Thyroid gland (tissue), 4 donors: ENCODE results near the gene BANP. TPM values are rescaled to one million over a fixed set of nuclear protein-coding genes. Genes with fewer than 3 reads are reported as not detected.
"Not testable (repeated sequence)": the region's sequence is repeated elsewhere in the genome, so short reads cannot be mapped to it uniquely, and the experiment has no call there.

Experiments used
- DNase-seq, 2 donors: peaks; one replicate each; pipeline ENCODE4 v3.0.0-alpha.2; 2019
- H3K27ac ChIP-seq, 3 donors: fragments of 200-600 bp; sonication (generic); 1 replicate in 2 of 3; 2 replicates in 1 of 3; pipeline ENCODE4 v1.5.1; 2016 to 2019; ENCODE audit warnings: mild to moderate bottlenecking in 1 of 3, moderate library complexity in 1 of 3
- H3K27me3 ChIP-seq: fragments of 200-600 bp; sonication (generic); one replicate; pipeline ENCODE4 v1.5.1; 2019
- H3K36me3 ChIP-seq, 2 donors: fragments of 200-600 bp; sonication (generic); one replicate each; pipeline ENCODE4 v1.5.1; 2016 to 2019
- H3K4me1 ChIP-seq, 2 donors: fragments of 200-600 bp; sonication (generic); one replicate each; pipeline ENCODE4 v1.5.1; 2017 to 2019
- H3K4me3 ChIP-seq, 3 donors: fragments of 200-600 bp; sonication (generic); replicated peaks in 1 of 3; 1 replicate in 2 of 3; 2 replicates in 1 of 3; pipeline ENCODE4 v1.5.1; 2016; ENCODE audit warnings: mild to moderate bottlenecking in 1 of 3
- H3K9me3 ChIP-seq: fragments of 200-600 bp; sonication (generic); one replicate; pipeline ENCODE4 v1.5.1; 2017
- POLR2A ChIP-seq, 2 donors: fragments of 450-650 bp; IDR thresholded peaks; one replicate each; pipeline ENCODE4 v1.6.1; 2017; ENCODE audit warnings: antibody characterized with exemption in 2 of 2, mild to moderate bottlenecking in 2 of 2, moderate library complexity in 1 of 2
- WGBS, 2 donors: methylation state at CpG; one replicate each; pipeline ENCODE4 v1.1.5; 2017; 5-methylcytosine and 5-hydroxymethylcytosine counted together
- intact Hi-C: fragments of 100-400 bp; cut with DNase I; formaldehyde crosslinking; loops from one replicate; pipeline ENCODE4 v1.15.1; 2023
- total RNA-seq, 4 donors: library from RNA; depleted of rRNA; stranded (reverse); fragments of >200 nt; gene quantifications; one replicate each; pipeline ENCODE4 v1.2.3, GENCODE V29; 2016
- TF ChIP-seq, protein P1 (sequence below), 6 experiments: fragments of 200-600 bp in 3 of 6; fragments of 450-650 bp in 3 of 6; sonication (generic) in 3 of 6; IDR thresholded peaks; one replicate each; pipeline ENCODE4 v1.5.1; 2016 to 2019; ENCODE audit warnings: antibody characterized with exemption in 6 of 6, mild to moderate bottlenecking in 2 of 6, inconsistent platforms in 1 of 6, moderate library complexity in 1 of 6

The BANP gene
- total RNA-seq, 4 donors from 2014 or later: 22.8 to 42.7 (median 29.8) TPM

DNA sequence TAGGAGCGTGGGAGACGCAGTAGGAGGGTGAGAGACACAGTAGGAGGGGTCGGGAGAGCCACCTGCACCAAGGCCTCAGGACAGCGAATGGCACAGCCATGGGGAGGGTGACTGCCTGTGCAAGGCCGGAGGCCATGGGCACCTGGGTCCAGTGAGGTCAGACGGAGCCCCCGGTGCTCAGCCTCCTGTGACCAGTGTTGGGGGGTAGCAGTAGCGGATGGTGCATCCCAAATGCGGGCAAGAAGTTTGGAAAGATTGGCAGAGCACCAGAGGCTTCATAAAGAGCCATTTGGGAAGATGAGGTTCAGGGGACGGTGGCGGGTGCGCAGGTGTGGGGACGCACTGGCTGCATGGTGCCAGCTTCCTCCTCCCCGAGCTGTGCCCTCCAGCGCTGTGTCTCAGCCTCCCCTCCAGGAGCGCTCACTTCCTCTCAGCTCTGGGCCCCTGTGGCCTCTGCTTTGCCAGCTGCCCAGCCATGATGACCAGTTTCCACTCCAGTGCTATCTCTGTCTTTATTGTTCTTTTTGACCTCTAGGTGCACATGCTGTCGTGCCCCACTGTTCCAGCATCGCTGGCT lies 90.8 kb downstream of the BANP start:
- H3K36me3 ChIP-seq, H3K27ac ChIP-seq, H3K9me3 ChIP-seq, intact Hi-C loops, DNase-seq, H3K4me1 ChIP-seq, H3K27me3 ChIP-seq, H3K4me3 ChIP-seq: not testable (repeated sequence)
- 90 to 92% methylated on average over 18 of the region's 18 CpGs for WGBS, 2 donors

GRCh38 chr16:88043208-88043910 lies 92.1 kb downstream of the BANP start:
- H3K36me3 ChIP-seq, H3K9me3 ChIP-seq, intact Hi-C loops, H3K4me3 ChIP-seq, H3K4me1 ChIP-seq, H3K27ac ChIP-seq, H3K27me3 ChIP-seq, DNase-seq: not testable (repeated sequence)
- 86 to 95% methylated on average over 6 to 8 of the region's 8 CpGs for WGBS, 2 donors

DNA sequence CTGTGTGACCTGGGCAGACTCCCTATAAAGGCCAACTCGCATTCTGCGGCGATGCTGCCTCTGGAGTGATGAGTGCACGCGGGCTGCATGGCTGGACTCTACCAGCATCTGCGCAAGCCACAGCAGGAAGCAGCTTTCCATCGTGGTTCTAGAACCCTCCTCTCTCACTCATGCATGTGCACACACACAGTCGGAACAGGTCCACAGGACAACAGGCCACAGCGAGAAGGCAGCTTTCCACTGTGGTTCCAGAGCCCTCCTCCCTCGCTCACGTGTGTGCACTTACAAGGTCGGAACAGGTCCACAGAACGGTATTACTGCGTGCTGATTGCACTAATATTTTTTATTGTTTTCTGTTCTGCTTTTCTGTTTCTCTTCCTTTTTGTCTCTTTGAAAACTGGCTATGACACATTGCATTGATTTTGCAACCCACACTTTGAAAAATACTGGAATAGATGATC lies 92.9 kb downstream of the BANP start:
- intact Hi-C loops, DNase-seq, H3K36me3 ChIP-seq, H3K27ac ChIP-seq, H3K4me3 ChIP-seq, H3K27me3 ChIP-seq, H3K9me3 ChIP-seq, H3K4me1 ChIP-seq: not testable (repeated sequence)
- WGBS, 2 donors: 88 to 94% methylated on average over 14 of the region's 14 CpGs

DNA sequence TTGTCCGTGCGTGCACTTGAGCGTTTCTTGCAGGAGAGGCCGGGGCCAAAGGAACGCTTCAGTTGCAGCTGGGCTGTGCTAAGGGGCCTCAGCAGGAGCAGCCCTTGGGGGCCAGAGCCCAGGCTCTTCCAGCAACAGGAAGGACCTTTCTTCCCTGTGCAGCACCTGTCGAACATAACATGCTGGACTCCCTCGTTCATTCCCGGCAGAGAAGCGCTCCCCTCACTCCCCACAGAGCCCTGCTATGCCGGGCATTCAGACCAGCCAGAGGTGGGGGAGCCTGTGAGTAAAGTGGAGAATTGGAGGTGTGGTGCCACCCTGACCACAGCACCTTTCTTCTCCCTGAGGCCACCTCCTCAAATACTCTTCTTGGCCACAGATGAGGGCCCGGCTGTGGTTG lies 94.1 kb downstream of the BANP start:
- H3K27ac ChIP-seq, H3K36me3 ChIP-seq: not testable (repeated sequence)

DNA sequence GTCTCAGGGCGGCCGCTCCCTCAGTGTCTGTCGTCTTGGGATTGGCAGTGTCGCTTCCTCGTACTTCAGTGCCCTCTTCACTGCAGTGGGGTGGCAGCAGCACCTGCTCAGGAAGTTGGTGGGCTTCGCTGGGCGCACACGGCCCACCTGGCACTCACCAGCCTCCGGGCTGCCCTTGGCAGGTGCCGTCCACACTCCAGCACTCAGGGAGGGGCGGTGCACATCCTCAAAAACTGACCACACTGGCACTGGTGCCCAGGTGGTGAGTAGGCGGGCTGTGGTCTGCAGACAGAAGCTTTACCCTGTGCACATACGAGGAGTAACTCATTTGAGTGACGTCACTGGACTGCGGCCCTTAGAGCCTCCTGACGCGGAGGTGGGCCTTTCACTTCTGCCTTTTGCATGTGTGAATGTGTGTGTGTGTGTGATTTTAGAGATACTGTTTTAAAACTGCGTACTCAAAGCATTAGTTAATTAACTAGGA lies 94.6 kb downstream of the BANP start:
- Histone ChIP-seq H3K4me1 (no peaks in the 10 kb centered on the region), H3K9me3 (no peaks in the 10 kb centered on the region), H3K27ac (no peak overlapping the region), H3K4me3 (no peak overlapping the region), H3K36me3 (peaks cover 0 to 12% of the 10 kb centered on the region in 2 donors), H3K27me3 (no peaks in the 10 kb centered on the region)
- WGBS, 2 donors: 92 to 96% methylated on average over 14 to 18 of the region's 18 CpGs
- TF ChIP-seq, protein P1, sequence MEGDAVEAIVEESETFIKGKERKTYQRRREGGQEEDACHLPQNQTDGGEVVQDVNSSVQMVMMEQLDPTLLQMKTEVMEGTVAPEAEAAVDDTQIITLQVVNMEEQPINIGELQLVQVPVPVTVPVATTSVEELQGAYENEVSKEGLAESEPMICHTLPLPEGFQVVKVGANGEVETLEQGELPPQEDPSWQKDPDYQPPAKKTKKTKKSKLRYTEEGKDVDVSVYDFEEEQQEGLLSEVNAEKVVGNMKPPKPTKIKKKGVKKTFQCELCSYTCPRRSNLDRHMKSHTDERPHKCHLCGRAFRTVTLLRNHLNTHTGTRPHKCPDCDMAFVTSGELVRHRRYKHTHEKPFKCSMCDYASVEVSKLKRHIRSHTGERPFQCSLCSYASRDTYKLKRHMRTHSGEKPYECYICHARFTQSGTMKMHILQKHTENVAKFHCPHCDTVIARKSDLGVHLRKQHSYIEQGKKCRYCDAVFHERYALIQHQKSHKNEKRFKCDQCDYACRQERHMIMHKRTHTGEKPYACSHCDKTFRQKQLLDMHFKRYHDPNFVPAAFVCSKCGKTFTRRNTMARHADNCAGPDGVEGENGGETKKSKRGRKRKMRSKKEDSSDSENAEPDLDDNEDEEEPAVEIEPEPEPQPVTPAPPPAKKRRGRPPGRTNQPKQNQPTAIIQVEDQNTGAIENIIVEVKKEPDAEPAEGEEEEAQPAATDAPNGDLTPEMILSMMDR (IDR thresholded peaks at IDR 0.05): no peak
- no peak for TF ChIP-seq POLR2A (IDR thresholded peaks at IDR 0.05)
- DNase-seq: no peak
- intact Hi-C loops: no loop called here

More for the DNA sequence above, 94.1 kb downstream of the BANP start:
- H3K27me3 ChIP-seq, DNase-seq, H3K9me3 ChIP-seq, H3K4me1 ChIP-seq, H3K4me3 ChIP-seq, intact Hi-C loops: not testable (repeated sequence)
- 94 to 95% methylated on average over 10 to 11 of the region's 11 CpGs for WGBS, 2 donors

DNA sequence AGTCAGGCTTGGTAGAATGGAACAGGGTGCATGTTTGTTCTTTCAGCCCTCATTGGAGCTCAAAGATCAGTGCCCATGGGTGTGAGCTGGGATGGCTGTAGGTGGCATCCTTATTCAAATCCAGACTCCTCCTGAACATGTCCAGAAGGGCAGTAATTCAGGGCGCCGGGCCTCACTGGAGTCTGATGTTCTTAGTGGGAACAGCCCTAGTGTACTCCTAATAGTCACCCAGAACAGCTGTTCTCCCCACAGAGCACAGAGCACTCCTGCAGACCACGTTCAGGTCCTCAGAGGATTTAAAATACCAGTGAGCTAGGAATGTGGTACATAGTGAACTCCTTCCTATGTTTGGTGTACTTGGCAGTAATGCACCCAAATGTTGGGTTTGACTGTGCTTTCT lies 96.2 kb downstream of the BANP start:
- Histone ChIP-seq H3K4me1 (no peaks in the 10 kb centered on the region), H3K4me3 (no peak overlapping the region), H3K9me3 (no peaks in the 10 kb centered on the region), H3K27ac (no peak overlapping the region), H3K36me3 (peaks cover 0 to 12% of the 10 kb centered on the region in 2 donors), H3K27me3 (no peaks in the 10 kb centered on the region)
- TF ChIP-seq POLR2A (IDR thresholded peaks at IDR 0.05): no peak
- TF ChIP-seq, protein P1 (IDR thresholded peaks at IDR 0.05): no peak
- intact Hi-C loops: no loop called here
- no peak for DNase-seq
- 82% methylated on average over 1 to 3 of the region's 3 CpGs for WGBS, 2 donors

- Histone ChIP-seq H3K27ac (no peak overlapping the region), H3K9me3 (no peaks in the 10 kb centered on the region), H3K4me1 (no peaks in the 10 kb centered on the region), H3K27me3 (no peaks in the 10 kb centered on the region), H3K36me3 (peaks cover 0 to 12% of the 10 kb centered on the region in 2 donors), H3K4me3 (no peak overlapping the region)
- 91 to 94% methylated on average over 15 of the region's 15 CpGs for WGBS, 2 donors
- no peak for DNase-seq
- intact Hi-C loops: no loop called here
- TF ChIP-seq, protein P1 (IDR thresholded peaks at IDR 0.05): no peak
- no peak for TF ChIP-seq POLR2A (IDR thresholded peaks at IDR 0.05)
Observed at GRCh38 chr16:88048985-88049384, 97.8 kb downstream of the BANP start.
